H7 (cell line): ENCODE data around the gene BHLHA15. TPM values are rescaled to one million over a fixed set of nuclear protein-coding genes. Genes with fewer than 3 reads are reported as not detected.

Experiments used
- DNase-seq: peaks from one replicate; pipeline ENCODE4 v3.0.0; 2012
- H3K27me3 ChIP-seq: 2 replicates; pipeline ENCODE4 v1.6.0; 2011; ENCODE audit warnings: mild to moderate bottlenecking, low read length; ENCODE audit not compliant: control insufficient read depth, insufficient read depth
- H3K36me3 ChIP-seq: replicated peaks from 2 replicates; pipeline ENCODE4 v1.5.1; 2011; ENCODE audit warnings: low read length; ENCODE audit not compliant: control insufficient read depth, insufficient read depth
- H3K4me3 ChIP-seq: 2 replicates; pipeline ENCODE4 v1.5.1; 2011; ENCODE audit warnings: low read depth, mild to moderate bottlenecking, control low read depth, low read length, moderate library complexity; ENCODE audit not compliant: insufficient read depth
- total RNA-seq: library from RNA; depleted of rRNA; stranded (reverse); fragments of >200 nt; shearing (Covaris generic); gene quantifications from 2 replicates; pipeline ENCODE4 v1.2.3, GENCODE V29; 2014

BHLHA15 gene
- total RNA-seq, 1 experiment from 2014 or later, result 0.90 TPM

- Histone ChIP-seq H3K36me3 (peaks cover 1% of the 10 kb centered on the region), H3K27me3 (no peaks in the 10 kb centered on the region), H3K4me3 (no peak overlapping the region)
- no peak for DNase-seq
Measured at GRCh38 chr7:98177553-98177952, 33.7 kb upstream of the BHLHA15 start.

DNA sequence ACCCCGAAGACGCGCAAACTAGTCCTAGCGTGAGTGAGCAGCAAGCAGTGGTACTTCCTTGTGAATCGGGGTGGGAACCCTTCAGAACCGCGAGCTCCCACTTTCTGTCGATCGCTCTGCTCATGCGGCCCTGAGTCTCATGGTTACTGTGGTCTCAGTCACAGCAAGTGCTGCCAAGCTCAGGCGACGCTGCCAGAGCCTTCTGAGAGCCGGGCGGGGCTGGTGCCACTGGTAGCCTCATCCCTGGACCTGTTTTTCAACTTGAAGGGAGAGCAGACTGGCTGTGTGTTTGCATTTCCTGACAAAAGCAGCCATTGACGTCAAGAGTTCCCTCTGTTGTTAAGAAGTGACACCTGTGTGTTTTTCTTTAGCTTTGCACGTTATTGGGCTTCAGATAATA, 32.9 kb upstream of the BHLHA15 start:
- no peak overlapping the region for H3K4me3 ChIP-seq
- DNase-seq, result no peak
- peaks cover 1% of the 10 kb centered on the region for H3K36me3 ChIP-seq
- no peaks in the 10 kb centered on the region for H3K27me3 ChIP-seq

- peak; percentile 35 for DNase-seq
- no peaks in the 10 kb centered on the region for H3K27me3 ChIP-seq
- peaks cover 1% of the 10 kb centered on the region for H3K36me3 ChIP-seq
- H3K4me3 ChIP-seq, result no peak overlapping the region
Measured at GRCh38 chr7:98178762-98179490, 32.3 kb upstream of the BHLHA15 start.

- Histone ChIP-seq H3K4me3 (no peak overlapping the region), H3K27me3 (no peaks in the 10 kb centered on the region), H3K36me3 (no peaks in the 10 kb centered on the region; the same call in 1 of the 2 replicates)
- DNase-seq, result no peak
Measured at GRCh38 chr7:98180751-98181150, 30.5 kb upstream of the BHLHA15 start.

DNA sequence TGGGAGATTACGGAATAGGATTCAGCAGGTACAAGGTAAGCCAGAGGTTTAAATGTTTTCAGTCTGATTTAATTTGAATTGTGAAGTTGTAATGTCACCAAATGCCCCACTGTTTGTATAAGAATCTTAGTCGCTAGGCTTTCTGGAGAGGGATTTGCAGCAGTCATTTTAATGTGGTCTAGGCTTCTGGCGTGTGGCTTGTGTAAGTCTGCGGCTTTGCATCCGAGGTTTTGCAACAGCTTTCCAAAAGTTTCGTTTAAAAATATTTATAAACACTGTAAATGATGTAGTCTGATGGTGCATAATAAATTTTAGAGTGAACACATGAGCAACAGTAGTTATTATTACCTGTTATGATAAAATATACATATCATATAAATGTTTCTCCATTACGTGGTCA, 26.1 kb upstream of the BHLHA15 start:
- Histone ChIP-seq H3K4me3 (no peak overlapping the region), H3K36me3 (peaks cover 3% of the 10 kb centered on the region), H3K27me3 (no peaks in the 10 kb centered on the region)
- no peak for DNase-seq

GRCh38 chr7:98186452-98187137, 24.6 kb upstream of the BHLHA15 start:
- Histone ChIP-seq H3K36me3 (peaks cover 3% of the 10 kb centered on the region), H3K27me3 (no peaks in the 10 kb centered on the region), H3K4me3 (no peak overlapping the region)
- no peak for DNase-seq

DNA sequence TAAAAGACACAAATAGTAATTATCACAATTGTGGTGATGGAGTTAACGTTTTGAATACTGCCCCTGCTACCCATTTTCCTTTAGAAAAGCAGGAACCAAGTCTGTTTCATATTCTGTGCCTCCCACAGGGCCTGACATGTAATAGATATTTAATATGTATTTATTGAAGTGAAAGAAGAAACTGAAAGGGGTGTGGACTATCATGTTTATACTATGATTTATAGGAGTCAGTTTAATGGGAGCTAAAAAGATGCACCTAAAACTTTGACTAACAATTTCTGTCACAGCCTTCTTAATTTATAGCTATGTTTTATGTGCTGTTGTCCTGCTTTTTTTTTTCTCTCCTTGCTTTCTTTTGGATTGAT, 24.1 kb upstream of the BHLHA15 start:
- H3K36me3 ChIP-seq, result peaks cover 5% of the 10 kb centered on the region
- no peak for DNase-seq
- H3K4me3 ChIP-seq, result no peak overlapping the region

DNA sequence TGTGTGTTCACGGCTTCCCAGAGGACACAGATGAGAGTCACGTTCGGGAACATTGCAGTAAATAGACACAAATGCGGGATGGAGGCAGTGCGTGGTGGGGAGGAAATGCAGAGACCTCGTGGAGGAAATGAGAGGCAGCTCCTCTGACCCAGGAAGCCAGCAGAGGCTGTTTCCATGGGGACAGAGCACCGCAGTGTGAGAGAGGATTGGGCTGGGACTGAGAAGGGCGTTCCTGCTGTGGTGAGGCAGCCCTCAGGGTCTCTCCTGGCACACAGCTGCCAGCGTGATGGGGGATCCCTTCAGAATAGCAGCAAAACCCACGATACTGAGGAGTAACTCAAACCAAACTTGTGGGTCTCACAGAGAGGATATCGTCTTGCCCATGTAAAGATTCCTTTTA, 21.7 kb upstream of the BHLHA15 start:
- Histone ChIP-seq H3K4me3 (no peak overlapping the region), H3K27me3 (no peaks in the 10 kb centered on the region), H3K36me3 (peaks cover 16% of the 10 kb centered on the region)
- DNase-seq, result no peak

More for the DNA sequence above, 24.1 kb upstream of the BHLHA15 start:
- H3K27me3 ChIP-seq, result no peaks in the 10 kb centered on the region

DNA sequence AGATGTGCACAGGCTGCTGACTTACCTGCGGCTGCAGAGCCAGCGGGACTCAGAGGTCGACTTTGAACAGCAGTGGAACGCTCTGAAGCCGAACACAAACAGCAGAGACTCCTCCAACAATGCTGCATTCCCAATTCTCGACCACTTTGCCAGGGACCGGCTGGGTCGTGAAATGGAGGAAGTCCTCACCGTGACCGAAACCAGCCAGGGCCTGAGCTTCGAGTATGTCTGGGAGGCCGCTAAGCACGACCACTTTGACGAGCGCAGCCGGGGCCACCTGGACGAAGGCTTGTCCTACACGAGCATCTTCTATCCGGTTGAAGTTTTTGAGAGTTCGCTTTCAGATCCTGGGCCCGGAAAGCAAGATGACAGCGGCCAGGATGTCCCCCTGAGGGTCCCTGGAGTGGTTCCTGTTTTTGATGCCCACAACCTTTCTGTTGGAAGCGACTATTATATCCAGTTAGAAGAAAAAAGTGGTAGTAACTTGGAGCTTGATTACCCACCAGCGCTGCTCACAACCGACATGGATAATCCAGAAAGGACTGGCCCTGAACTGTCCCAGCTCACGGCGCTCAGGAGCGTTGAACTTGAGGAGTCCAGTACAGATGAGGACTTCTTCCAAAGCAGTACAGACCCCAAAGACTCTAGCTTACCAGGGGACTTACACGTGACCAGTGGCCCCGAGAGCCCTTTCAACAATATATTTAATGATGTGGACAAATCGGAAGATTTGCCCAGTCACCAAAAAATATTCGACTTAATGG, 19.4 kb upstream of the BHLHA15 start:
- DNase-seq, result no peak
- Histone ChIP-seq H3K4me3 (no peak overlapping the region), H3K36me3 (peaks cover 18% of the 10 kb centered on the region), H3K27me3 (no peaks in the 10 kb centered on the region)

DNA sequence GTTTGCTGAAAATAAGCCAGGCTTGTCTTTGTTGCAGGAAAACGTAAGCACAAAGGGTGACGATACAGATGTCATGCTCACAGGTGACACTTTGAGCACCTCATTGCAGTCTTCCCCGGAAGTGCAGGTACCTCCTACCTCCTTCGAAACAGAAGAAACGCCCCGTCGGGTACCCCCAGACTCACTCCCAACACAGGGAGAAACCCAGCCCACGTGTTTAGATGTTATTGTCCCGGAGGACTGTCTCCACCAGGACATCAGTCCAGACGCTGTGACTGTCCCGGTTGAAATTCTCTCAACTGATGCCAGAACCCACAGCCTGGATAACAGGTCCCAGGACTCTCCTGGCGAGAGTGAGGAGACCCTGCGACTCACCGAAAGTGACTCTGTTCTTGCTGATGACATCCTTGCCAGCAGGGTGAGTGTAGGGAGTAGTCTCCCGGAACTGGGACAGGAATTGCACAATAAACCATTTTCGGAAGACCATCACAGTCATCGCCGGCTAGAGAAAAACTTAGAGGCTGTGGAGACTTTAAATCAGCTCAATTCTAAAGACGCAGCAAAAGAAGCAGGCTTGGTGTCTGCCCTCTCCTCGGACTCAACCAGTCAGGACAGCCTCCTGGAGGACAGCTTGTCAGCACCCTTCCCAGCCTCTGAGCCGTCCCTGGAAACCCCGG, 18.3 kb upstream of the BHLHA15 start:
- H3K4me3 ChIP-seq, result no peak overlapping the region
- H3K27me3 ChIP-seq, result no peaks in the 10 kb centered on the region
- DNase-seq, result no peak
- H3K36me3 ChIP-seq, result peaks cover 18% of the 10 kb centered on the region

DNA sequence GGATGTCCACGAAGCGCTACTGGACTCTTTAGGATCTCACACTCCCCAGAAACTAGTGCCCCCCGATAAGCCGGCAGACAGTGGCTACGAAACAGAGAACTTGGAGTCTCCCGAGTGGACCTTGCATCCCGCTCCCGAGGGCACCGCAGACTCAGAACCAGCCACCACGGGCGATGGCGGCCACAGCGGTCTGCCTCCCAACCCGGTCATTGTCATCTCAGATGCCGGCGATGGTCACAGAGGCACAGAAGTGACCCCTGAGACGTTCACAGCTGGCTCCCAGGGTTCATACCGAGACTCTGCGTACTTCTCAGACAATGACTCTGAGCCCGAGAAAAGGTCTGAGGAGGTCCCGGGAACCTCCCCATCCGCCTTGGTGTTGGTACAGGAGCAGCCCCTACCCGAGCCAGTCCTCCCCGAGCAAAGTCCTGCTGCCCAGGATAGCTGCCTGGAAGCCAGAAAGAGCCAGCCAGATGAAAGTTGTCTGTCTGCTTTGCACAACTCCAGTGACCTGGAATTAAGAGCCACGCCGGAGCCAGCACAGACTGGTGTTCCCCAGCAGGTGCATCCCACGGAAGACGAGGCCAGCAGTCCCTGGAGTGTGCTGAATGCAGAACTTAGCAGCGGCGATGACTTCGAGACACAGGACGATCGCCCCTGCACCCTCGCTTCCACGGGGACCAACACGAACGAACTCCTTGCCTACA, 17.6 kb upstream of the BHLHA15 start:
- Histone ChIP-seq H3K4me3 (no peak overlapping the region), H3K36me3 (peaks cover 18% of the 10 kb centered on the region), H3K27me3 (no peaks in the 10 kb centered on the region)
- DNase-seq, result no peak

DNA sequence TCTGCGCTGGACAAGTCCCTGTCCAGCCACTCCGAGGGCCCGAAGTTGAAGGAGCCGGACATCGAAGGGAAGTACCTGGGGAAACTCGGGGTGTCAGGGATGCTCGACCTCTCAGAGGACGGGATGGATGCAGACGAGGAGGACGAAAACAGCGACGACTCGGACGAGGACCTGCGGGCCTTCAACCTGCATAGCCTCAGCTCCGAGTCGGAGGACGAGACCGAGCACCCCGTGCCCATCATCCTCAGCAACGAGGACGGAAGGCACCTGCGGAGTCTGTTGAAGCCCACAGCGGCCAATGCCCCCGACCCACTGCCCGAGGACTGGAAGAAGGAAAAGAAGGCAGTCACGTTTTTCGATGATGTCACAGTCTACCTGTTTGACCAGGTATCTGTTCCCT, 17.1 kb upstream of the BHLHA15 start:
- DNase-seq, result no peak
- H3K4me3 ChIP-seq, result no peak overlapping the region
- H3K27me3 ChIP-seq, result no peaks in the 10 kb centered on the region
- peaks cover 18% of the 10 kb centered on the region for H3K36me3 ChIP-seq

- Histone ChIP-seq H3K27me3 (no peaks in the 10 kb centered on the region), H3K4me3 (no peak overlapping the region)
Measured at GRCh38 chr7:98194672-98195457, 16.4 kb upstream of the BHLHA15 start.

More at GRCh38 chr7:98194672-98195457, 16.4 kb upstream of the BHLHA15 start:
- DNase-seq, result no peak
- peaks cover 15% of the 10 kb centered on the region for H3K36me3 ChIP-seq
